KMS-11 (cell line): ENCODE results near the gene PDXDC1.
"Not testable (repeated sequence)": the region's sequence is repeated elsewhere in the genome, so short reads cannot be mapped to it uniquely, and the experiment has no call there.

ENCODE experiments used
- H2AFZ ChIP-seq: fragments of 200-600 bp; sonication (generic); 2 replicates; pipeline ENCODE4 v1.6.1; 2016; ENCODE audit warnings: antibody characterized with exemption, mixed run types, low read depth
- H3K27ac ChIP-seq: fragments of 200-600 bp; sonication (generic); 2 replicates; pipeline ENCODE4 v1.6.1; 2016; ENCODE audit warnings: mild to moderate bottlenecking, mixed run types
- H3K27me3 ChIP-seq: fragments of 200-600 bp; sonication (generic); 2 replicates; pipeline ENCODE4 v1.6.1; 2017; ENCODE audit warnings: mild to moderate bottlenecking, low read depth, mixed run types, moderate library complexity; ENCODE audit not compliant: insufficient read depth
- H3K36me3 ChIP-seq: fragments of 200-600 bp; sonication (generic); 2 replicates; pipeline ENCODE4 v1.6.1; 2017; ENCODE audit warnings: mild to moderate bottlenecking, mixed run types; ENCODE audit not compliant: insufficient read depth
- H3K4me1 ChIP-seq: fragments of 200-600 bp; sonication (generic); 2 replicates; pipeline ENCODE4 v1.6.1; 2016; ENCODE audit warnings: mild to moderate bottlenecking, low read depth, mixed run types; ENCODE audit not compliant: poor library complexity, severe bottlenecking
- H3K4me2 ChIP-seq: fragments of 200-600 bp; sonication (generic); 2 replicates; pipeline ENCODE4 v1.7.0; 2016; ENCODE audit warnings: mild to moderate bottlenecking, mixed run types
- H3K4me3 ChIP-seq: fragments of 200-600 bp; sonication (generic); IDR thresholded peaks from 2 replicates; pipeline ENCODE4 v1.6.1; 2017; ENCODE audit warnings: low read depth, low read length, mixed read lengths; ENCODE audit not compliant: insufficient read depth
- H3K79me2 ChIP-seq: fragments of 200-600 bp; sonication (generic); 2 replicates; pipeline ENCODE4 v1.6.1; 2016; ENCODE audit warnings: low read depth, mixed run types; ENCODE audit not compliant: insufficient read depth
- H3K9ac ChIP-seq: fragments of 200-600 bp; sonication (generic); 2 replicates; pipeline ENCODE4 v1.6.1; 2016; ENCODE audit warnings: mild to moderate bottlenecking, mixed run types
- H4K20me1 ChIP-seq: fragments of 200-600 bp; sonication (generic); 2 replicates; pipeline ENCODE4 v1.6.1; 2016; ENCODE audit warnings: mild to moderate bottlenecking, mixed run types; ENCODE audit not compliant: insufficient read depth
- TF ChIP-seq, protein P1 (sequence below): fragments of 200-600 bp; sonication (generic); conservative IDR thresholded peaks from 2 replicates; pipeline ENCODE4 v1.6.1; 2017; ENCODE audit warnings: low read depth, mild to moderate bottlenecking, antibody characterized with exemption, low read length, moderate library complexity, mixed read lengths

PDXDC1 gene

DNA sequence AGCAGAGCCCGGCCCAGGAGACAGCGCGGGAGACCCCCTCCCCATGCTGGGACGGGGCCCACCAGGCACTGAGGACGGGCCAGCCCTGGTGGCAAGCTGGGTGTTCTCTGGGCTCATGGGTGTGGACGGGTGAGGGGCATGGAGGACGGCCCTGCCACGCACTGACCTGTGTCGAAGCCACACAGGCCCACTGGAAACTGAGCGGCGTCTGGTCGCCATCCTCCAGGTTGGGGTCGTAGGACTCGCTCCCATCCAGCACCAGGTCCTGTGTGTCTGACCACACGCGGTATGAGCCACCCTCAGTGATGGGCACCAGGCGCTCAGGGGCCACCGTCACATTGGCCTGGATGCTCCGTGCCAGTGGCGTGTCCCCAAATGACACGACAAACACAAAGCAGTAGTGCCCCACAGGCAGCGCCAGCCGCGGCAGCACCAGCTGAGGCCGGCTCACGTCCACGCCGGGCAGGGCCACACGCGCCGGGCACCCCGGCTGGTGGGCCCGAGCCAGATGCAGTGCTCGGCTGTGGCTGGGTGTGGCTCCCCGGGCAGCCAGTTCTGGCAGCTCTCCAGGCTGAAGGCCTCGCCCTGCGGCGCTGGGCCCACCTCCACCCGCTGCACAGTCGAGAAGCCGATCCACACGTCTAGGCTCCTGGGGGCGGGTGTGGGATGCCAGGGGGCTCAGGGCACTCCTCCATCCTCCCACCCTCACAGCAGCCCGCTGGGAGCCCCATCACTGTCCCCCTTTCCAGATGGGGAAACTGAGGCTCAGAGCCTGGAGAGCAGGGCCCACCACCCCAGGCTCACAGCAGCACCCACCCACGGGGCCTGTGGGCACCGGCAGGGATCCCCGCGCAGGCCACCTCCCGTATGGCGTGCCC is 160.9 kb downstream of the PDXDC1 start:
- not testable (repeated sequence) for H3K36me3 ChIP-seq, H3K27ac ChIP-seq, H3K9ac ChIP-seq

DNA sequence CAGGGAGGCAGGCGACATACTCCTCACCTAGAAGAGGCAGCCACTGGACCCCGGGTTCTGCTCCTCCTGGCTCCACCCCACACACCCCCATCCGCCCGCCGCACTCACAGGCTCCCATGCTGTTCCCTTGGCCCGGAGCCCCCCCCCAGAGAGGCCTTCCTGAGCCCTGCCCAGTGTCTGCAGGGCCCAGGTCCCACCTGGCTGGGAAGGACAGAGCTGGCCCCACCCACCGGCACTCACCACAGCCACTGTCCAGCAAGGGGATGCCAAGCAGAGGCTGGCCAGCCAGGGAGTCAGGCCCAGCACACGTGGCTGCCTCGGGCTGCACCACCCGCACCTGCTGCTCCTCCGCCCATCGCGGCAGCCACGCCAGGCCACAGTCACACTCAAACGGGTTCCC is 162.7 kb downstream of the PDXDC1 start:
- H3K36me3 ChIP-seq, H3K9ac ChIP-seq, H3K79me2 ChIP-seq, H3K4me2 ChIP-seq, H2AFZ ChIP-seq, H4K20me1 ChIP-seq, H3K4me1 ChIP-seq, H3K27ac ChIP-seq, H3K27me3 ChIP-seq, H3K4me3 ChIP-seq: not testable (repeated sequence)

More for the DNA sequence above, 160.9 kb downstream of the PDXDC1 start:
- not testable (repeated sequence) for H2AFZ ChIP-seq, H4K20me1 ChIP-seq, H3K4me1 ChIP-seq, H3K4me2 ChIP-seq, H3K4me3 ChIP-seq, H3K27me3 ChIP-seq, H3K79me2 ChIP-seq

DNA sequence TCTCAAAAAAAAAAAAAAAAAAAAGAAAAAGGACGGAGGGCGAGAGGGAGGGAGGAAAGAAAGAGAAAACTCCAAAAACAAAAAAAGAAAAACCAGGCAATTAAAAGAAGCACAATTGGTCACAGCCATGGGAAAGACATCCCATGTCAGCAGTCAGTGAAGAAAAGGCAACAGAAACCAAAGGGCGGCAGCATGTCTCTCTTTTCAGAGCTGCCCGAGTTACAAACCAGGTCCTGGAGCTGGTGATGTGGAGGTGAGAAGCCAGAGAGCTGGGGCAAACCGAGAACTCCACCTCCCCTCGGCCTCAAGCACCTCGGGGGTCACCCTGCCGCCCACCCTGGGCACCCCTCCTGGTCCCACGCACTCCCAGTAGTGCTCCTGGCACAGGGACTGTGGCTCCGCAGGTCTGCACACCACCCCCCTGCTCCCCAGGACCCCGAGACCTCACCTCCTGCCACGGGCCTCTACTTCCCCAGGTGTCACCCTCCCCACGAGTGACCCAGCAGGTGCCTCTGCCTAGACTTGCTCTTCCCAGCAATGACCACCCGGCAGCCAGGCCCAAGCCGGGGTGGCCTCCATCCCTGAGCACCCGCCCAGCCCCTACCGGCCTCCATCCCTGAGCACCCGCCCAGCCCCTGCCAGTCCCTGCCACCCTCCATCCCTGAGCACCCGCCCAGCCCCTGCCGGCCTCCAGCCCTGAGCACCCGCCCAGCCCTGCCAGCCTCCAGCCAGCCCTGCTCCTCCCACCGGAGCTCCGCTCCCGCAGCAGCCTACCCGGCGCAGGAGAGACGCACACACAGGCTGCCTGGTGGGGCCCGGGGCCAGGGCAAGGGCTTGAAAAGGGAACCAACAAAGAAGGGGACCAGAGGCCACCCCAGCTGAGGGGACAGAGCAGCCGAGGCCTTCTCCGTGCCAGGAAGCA is 165.9 kb downstream of the PDXDC1 start:
- not testable (repeated sequence) for H3K36me3 ChIP-seq, H3K4me3 ChIP-seq, H4K20me1 ChIP-seq, H3K4me1 ChIP-seq, H3K27me3 ChIP-seq, H3K79me2 ChIP-seq, H3K4me2 ChIP-seq, H2AFZ ChIP-seq, H3K9ac ChIP-seq, H3K27ac ChIP-seq

DNA sequence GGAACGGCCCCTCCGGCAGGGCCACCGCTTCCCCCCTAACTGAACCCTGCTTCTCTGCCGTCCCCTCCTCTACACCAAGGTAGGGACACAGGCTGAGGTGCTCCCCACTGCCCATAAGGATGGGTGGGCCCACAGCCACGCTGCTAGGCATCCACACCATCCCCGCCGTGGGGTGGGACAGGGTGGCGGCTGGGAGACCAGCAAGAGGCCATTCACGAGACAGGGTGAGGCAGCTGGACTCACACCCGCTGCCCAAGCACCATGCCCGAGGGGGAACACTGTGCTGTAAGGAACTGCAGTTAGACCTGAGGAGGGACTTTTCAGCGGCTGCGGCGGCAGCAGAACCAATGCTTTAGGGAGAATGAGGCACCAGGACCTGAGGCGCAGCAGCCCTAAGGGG is 166.8 kb downstream of the PDXDC1 start:
- TF ChIP-seq, protein P1, sequence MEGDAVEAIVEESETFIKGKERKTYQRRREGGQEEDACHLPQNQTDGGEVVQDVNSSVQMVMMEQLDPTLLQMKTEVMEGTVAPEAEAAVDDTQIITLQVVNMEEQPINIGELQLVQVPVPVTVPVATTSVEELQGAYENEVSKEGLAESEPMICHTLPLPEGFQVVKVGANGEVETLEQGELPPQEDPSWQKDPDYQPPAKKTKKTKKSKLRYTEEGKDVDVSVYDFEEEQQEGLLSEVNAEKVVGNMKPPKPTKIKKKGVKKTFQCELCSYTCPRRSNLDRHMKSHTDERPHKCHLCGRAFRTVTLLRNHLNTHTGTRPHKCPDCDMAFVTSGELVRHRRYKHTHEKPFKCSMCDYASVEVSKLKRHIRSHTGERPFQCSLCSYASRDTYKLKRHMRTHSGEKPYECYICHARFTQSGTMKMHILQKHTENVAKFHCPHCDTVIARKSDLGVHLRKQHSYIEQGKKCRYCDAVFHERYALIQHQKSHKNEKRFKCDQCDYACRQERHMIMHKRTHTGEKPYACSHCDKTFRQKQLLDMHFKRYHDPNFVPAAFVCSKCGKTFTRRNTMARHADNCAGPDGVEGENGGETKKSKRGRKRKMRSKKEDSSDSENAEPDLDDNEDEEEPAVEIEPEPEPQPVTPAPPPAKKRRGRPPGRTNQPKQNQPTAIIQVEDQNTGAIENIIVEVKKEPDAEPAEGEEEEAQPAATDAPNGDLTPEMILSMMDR: no peak
- H3K27ac ChIP-seq: no peak overlapping the region
- no peaks in the 10 kb centered on the region for H3K4me1 ChIP-seq
- H3K4me3 ChIP-seq: no peak overlapping the region
- H3K27me3 ChIP-seq: no peaks in the 10 kb centered on the region
- H4K20me1 ChIP-seq: no peaks in the 10 kb centered on the region
- H2AFZ ChIP-seq: no peak overlapping the region
- no peak overlapping the region for H3K4me2 ChIP-seq
- no peaks in the 10 kb centered on the region for H3K36me3 ChIP-seq
- no peaks in the 10 kb centered on the region for H3K79me2 ChIP-seq
- H3K9ac ChIP-seq: no peak overlapping the region

DNA sequence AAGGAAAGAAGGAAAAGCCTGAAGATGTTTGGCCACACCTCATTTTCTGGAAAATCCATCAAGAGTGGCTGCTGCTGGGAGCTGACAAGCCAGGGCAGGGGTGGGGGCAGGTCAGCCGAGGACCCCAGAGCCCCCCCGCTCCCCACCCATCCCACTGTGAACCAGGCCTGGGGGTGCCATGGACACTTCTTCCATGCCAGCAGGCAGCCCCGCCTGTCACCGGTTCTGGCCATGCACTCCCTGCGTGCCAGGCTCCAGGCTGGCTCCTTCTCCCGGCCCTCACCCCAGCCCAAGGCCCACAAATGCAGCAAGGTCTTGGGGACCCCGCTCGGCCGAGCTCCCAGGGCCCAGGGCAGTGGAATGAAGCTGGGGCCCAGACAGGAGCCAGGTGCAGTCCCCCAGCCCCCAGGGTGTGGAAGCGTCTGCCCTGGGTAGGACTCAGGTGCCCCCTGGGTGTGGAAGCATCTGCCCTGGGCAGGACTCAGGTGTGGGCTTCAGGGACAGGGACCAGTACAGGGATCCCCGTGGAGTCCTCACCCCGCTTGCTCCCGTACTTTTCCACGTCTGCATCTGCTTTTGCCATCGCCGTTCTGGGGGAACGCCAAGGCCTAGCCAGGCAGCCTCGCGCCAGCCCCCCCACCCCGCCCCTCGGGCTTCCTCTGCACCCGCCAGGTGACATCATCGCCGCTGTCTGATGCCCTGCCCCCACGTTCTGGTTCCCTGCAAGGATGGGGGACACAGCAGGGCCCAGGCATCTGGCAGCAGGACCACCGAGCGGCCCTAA is 167.5 kb downstream of the PDXDC1 start:
- not testable (repeated sequence) for H3K27ac ChIP-seq

DNA sequence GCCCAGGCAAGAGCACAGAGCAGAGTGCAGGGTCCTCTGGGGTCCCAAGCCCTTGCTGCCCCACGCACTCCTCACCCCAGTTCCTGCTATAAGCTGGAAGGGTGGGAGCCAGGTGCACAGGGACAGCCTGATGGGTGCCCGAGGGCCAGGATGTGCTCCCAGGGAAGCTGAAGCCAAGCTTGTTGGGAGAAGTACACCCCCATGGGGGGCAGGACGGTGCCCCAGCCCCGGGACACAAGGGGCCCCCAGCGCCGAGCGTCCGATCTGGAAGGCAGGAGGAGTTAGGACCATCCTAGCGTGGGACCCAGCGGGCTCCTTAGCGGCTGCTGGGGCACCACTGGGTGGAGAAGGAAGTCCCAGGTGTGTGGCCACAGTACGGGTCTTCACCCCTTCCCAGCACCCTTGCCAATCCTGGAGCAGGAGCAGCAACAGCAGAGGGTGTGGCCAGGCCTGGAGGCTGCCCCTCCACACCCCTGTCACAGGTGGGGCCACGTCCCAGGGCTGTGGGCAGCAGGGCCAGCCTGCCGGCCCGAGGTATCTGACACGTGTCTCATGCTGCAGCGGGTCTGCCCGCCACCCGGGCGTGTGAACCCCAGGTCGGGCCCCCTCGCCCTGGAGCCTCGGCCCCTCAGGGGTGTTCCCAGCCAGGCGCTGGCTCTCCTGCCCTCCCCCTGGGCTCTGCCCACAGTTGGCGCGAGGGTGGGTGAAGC is 168.2 kb downstream of the PDXDC1 start:
- H4K20me1 ChIP-seq, H3K36me3 ChIP-seq, H2AFZ ChIP-seq, H3K79me2 ChIP-seq, H3K4me2 ChIP-seq, H3K27me3 ChIP-seq, H3K4me3 ChIP-seq, H3K4me1 ChIP-seq, H3K27ac ChIP-seq, H3K9ac ChIP-seq: not testable (repeated sequence)

More for the DNA sequence above, 167.5 kb downstream of the PDXDC1 start:
- not testable (repeated sequence) for H3K9ac ChIP-seq, H3K27me3 ChIP-seq, H3K79me2 ChIP-seq, H3K36me3 ChIP-seq, H3K4me2 ChIP-seq, H2AFZ ChIP-seq, H4K20me1 ChIP-seq, H3K4me1 ChIP-seq, H3K4me3 ChIP-seq

DNA sequence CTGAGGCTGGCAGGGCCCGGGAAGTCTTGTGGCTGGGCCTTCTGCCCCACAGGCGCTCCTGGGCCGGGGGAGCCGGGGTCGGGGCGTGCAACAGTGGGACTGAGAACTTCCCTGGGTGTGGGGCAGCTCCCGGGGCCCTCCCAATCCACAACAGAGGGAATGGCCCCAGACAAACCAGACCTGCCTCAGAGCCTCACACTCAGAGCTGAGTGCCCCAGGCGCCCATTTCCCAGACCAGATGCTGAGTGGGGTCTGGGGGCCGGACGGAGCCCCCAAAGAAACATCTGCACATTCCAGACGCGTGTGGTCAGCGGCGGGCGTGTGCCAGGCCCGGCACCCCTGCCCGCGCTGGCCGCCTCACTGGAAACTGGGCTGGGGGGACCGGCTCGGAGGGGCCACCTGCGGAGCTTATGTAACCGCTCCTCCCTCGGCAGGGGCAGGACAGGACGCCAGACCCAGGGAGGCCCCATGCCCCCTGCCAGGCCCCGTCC is 168.8 kb downstream of the PDXDC1 start:
- not testable (repeated sequence) for H3K79me2 ChIP-seq, H3K36me3 ChIP-seq, H2AFZ ChIP-seq, H3K4me2 ChIP-seq, H3K9ac ChIP-seq, H3K4me1 ChIP-seq, H3K4me3 ChIP-seq, H4K20me1 ChIP-seq, H3K27ac ChIP-seq, H3K27me3 ChIP-seq

DNA sequence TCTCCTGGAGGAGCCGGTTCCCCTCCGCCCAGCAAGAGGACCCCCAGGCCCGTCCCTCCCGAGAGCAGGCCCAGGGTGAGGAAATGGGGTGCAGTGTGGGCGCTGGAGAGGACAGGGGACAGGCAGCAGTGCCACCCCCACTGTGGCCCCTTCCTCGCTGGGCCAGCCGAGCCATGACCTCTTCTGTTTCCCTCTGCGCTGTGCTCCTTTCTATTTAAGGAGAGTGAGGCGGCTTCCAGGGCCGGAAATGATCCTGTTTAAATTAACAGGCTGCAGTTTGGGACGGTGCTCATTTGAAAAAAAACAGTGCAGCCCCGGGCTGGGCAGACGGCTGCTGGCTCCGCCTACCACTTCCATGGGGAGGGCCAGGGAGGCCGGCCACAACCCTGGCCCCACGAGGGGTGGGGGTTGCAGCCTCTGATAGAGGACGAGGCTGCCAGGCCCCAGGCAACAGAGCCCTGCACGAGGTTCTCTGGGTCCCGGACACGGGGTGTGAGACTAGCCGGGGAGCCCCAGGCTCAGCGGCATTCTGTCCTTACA is 169.3 kb downstream of the PDXDC1 start:
- not testable (repeated sequence) for H3K27me3 ChIP-seq, H3K4me3 ChIP-seq, H4K20me1 ChIP-seq, H3K27ac ChIP-seq, H3K79me2 ChIP-seq, H3K9ac ChIP-seq, H3K4me1 ChIP-seq, H3K4me2 ChIP-seq, H3K36me3 ChIP-seq, H2AFZ ChIP-seq
